Mucosa of descending colon (tissue), 3 donors: ENCODE measurements around the gene ABITRAM. TPM values are rescaled to one million over a fixed set of nuclear protein-coding genes. Genes with fewer than 3 reads are reported as not detected.
"Not testable (repeated sequence)": the region's sequence is repeated elsewhere in the genome, so short reads cannot be mapped to it uniquely, and the experiment has no call there.

Experiments used
- ATAC-seq: fragments of 200-7000 bp; cut with Tn5 transposase; one replicate; pipeline ENCODE4 v1.9.1; 2020; ENCODE audit warnings: mild to moderate bottlenecking, moderate library complexity
- DNase-seq, 3 donors: peaks; one replicate each; pipeline ENCODE4 v3.0.0-alpha.2; 2020
- H3K36me3 ChIP-seq: fragments of 200-600 bp; one replicate; pipeline ENCODE4 v1.8.0; 2021; ENCODE audit warnings: low read depth, mild to moderate bottlenecking
- H3K4me1 ChIP-seq: fragments of 200-600 bp; one replicate; pipeline ENCODE4 v1.8.0; 2021; ENCODE audit warnings: low read depth, mild to moderate bottlenecking
- H3K4me3 ChIP-seq: fragments of 200-600 bp; one replicate; pipeline ENCODE4 v1.8.0; 2021; ENCODE audit warnings: mild to moderate bottlenecking
- H3K9me3 ChIP-seq: fragments of 200-600 bp; one replicate; pipeline ENCODE4 v1.8.0; 2021; ENCODE audit warnings: mild to moderate bottlenecking
- CTCF ChIP-seq: fragments of 200-600 bp; IDR thresholded peaks from one replicate; pipeline ENCODE4 v1.8.0; 2022; ENCODE audit warnings: antibody characterized with exemption, mild to moderate bottlenecking
- intact Hi-C, 2 donors: fragments of 100-400 bp; cut with DNase I in 1 of 2; cut with micrococcal nuclease in 1 of 2; formaldehyde crosslinking; loops; one replicate each; pipeline versions ENCODE4 v1.11.0 to v1.11.1; 2022; cut with DNase I, micrococcal nuclease
- total RNA-seq, 3 donors: library from RNA; stranded (reverse); fragmentation: NEBNext Ultra II Directional in 2 of 3; extraction: Animal tissue kit (Norgen Biotek cat#: 25700) in 2 of 3; gene quantifications; one replicate each; pipeline versions ENCODE4 v1.2.1 to v1.2.4, GENCODE V29; 2021 to 2023
- donor health status: DM: no; HTN: no; CAD: no; lungs with moderate emphysema.
- donor health status: DM: no; HTN: no; CAD: no.
- donor health status: DM: no; HTN: yes; CAD: no.

The ABITRAM gene
- total RNA-seq, 3 donors from 2014 or later: 13.2 to 16.8 (median 15.2) TPM

GRCh38 chr9:108894225-108894997 lies 39.8 kb upstream of the ABITRAM start:
- DNase-seq (no peak), ATAC-seq (no peak)
- intact Hi-C loops: no loop called here
- Histone ChIP-seq H3K4me3 (no peak overlapping the region), H3K36me3 (peaks cover 11% of the 10 kb centered on the region), H3K9me3 (no peaks in the 10 kb centered on the region), H3K4me1 (no peaks in the 10 kb centered on the region)
- TF ChIP-seq CTCF: no peak

- no peaks in the 10 kb centered on the region for H3K4me1 ChIP-seq
- H3K9me3 ChIP-seq: no peaks in the 10 kb centered on the region
- H3K36me3 ChIP-seq: no peaks in the 10 kb centered on the region
- H3K4me3 ChIP-seq: no peak overlapping the region
- DNase-seq (no peak), ATAC-seq (no peak)
- no peak for TF ChIP-seq CTCF
- intact Hi-C loops: no loop called here
Measured at GRCh38 chr9:108897324-108898096, 36.7 kb upstream of the ABITRAM start.

GRCh38 chr9:108899023-108899695 lies 35.0 kb upstream of the ABITRAM start:
- DNase-seq, intact Hi-C loops, H3K4me3 ChIP-seq, H3K4me1 ChIP-seq, H3K9me3 ChIP-seq, H3K36me3 ChIP-seq, ATAC-seq: not testable (repeated sequence)

GRCh38 chr9:108900176-108900575 lies 34.0 kb upstream of the ABITRAM start:
- Histone ChIP-seq H3K9me3 (no peaks in the 10 kb centered on the region), H3K36me3 (no peaks in the 10 kb centered on the region)

GRCh38 chr9:108903420-108904103 lies 30.6 kb upstream of the ABITRAM start:
- Histone ChIP-seq H3K9me3 (no peaks in the 10 kb centered on the region), H3K36me3 (peaks cover 3% of the 10 kb centered on the region), H3K4me1 (no peaks in the 10 kb centered on the region), H3K4me3 (no peak overlapping the region)
- no peak for TF ChIP-seq CTCF
- ATAC-seq: no peak
- intact Hi-C loops: no loop called here
- no peak for DNase-seq

More at GRCh38 chr9:108900176-108900575, 34.0 kb upstream of the ABITRAM start:
- intact Hi-C loops: no loop called here
- Histone ChIP-seq H3K4me1 (no peaks in the 10 kb centered on the region), H3K4me3 (no peak overlapping the region)
- TF ChIP-seq CTCF: no peak
- DNase-seq (no peak), ATAC-seq (no peak)
